ENCODE results near the gene PTPRD.

DNA sequence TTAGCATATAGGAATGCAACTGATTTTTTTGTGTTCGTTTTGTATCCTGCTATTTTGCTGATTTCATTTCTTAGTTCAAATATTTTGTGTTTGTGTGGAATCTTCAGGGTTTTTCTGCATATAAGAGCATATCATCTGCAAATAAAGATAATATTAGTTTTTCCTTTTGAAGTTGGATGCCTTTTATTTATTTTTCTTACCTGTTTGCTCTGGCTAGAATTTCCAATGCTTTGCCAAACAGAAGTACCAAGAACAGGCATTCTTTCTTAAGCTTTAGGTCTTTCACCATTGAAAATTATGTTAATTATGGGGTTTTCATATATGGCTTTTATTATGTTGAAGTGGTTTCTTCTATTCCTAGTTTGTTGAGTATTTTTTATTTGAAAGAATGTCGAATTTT is 2308.1 kb downstream of the PTPRD start:
- TF ChIP-seq EZH2phosphoT487 (IDR thresholded peaks at IDR 0.05; ENCODE audit: unreplicated experiment): no peak
- TF ChIP-seq, protein P1, sequence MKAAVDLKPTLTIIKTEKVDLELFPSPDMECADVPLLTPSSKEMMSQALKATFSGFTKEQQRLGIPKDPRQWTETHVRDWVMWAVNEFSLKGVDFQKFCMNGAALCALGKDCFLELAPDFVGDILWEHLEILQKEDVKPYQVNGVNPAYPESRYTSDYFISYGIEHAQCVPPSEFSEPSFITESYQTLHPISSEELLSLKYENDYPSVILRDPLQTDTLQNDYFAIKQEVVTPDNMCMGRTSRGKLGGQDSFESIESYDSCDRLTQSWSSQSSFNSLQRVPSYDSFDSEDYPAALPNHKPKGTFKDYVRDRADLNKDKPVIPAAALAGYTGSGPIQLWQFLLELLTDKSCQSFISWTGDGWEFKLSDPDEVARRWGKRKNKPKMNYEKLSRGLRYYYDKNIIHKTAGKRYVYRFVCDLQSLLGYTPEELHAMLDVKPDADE (IDR thresholded peaks at IDR 0.05): no peak
- no peak for TF ChIP-seq EZH2 (IDR thresholded peaks at IDR 0.05; ENCODE audit: low read depth, unreplicated experiment)
